Suppressor macrophage treated with lipopolysaccharide for 1 hour (primary cell): Measurements from ENCODE around the gene PSENEN.
"Not testable (repeated sequence)": the region's sequence is repeated elsewhere in the genome, so short reads cannot be mapped to it uniquely, and the experiment has no call there.

Experiments used
- DNase-seq, 3 donors: peaks; one replicate each; pipeline ENCODE4 v3.0.0-alpha.2; 2020 to 2022

The PSENEN gene

DNA sequence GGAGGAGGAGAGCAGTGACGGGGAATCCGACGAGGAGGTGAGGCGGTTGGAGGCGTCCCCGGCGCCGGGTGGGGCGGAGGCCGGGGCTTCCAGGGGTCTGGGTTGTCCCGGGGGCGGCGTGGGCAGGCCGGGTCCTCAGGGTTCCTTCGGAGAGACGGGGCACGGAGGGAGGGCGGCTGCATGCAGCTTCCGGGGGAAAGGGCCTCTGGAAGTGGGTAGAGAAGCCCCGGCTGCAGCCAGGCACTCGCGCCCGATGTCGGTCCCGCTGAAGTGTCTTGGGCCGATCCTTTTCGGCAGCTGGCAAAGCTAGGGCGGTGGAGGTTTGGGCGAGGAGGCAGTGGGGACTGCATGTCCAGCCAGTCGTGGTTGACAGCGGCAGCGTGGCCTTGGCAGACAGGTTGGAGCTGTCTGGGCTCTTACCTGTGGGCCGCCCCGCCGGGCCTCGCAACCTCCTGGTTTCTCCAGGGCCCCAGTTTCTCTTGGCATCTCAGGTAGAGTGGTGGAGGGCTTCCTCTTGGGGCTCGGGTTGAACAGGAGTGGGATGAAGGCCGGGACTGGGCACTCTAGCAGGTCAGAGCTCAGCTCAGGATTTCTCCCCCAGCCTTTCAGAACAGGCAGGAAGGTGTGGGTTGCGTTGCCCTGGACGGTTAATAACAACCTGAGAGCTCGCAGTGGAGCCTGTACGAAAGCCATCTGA is 27.0 kb upstream of the PSENEN start:
- peak; percentile 29 to 58 (median 29) for DNase-seq

DNA sequence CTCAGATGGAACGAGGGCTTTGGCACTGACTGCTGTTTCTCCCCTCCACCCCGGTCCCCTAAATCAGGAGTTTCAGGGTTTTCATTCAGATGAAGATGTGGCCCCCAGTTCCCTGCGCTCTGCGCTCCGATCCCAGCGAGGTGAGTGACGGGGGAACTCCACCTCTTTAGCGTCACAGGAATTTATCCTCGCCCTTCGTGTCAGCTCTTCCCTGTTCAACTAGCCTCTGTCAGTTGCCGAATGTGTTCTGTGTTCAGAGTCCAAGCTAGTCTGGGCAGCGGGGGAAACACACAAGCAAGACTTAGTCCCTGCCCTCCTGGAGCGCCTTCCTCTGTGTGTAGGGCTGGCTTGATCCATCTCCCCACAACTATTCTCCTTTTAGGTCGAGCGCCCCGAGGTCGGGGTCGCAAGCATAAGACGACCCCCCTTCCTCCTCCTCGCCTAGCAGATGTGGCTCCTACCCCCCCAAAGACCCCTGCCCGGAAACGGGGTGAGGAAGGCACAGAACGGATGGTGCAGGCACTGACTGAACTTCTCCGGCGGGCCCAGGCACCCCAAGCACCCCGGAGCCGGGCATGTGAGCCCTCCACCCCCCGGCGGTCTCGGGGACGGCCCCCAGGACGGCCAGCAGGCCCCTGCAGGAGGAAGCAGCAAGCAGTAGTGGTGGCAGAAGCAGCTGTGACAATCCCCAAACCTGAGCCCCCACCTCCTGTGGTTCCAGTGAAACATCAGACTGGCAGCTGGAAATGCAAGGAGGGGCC is 25.9 kb upstream of the PSENEN start:
- no peak for DNase-seq

DNA sequence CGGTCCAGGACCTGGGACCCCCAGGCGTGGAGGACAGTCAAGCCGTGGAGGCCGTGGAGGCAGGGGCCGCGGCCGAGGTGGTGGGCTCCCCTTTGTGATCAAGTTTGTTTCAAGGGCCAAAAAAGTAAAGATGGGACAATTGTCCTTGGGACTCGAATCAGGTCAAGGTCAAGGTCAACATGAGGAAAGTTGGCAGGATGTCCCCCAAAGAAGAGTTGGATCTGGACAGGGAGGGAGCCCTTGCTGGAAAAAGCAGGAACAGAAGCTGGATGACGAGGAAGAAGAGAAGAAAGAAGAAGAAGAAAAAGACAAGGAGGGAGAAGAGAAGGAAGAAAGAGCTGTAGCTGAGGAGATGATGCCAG is 25.3 kb upstream of the PSENEN start:
- DNase-seq, result no peak

DNA sequence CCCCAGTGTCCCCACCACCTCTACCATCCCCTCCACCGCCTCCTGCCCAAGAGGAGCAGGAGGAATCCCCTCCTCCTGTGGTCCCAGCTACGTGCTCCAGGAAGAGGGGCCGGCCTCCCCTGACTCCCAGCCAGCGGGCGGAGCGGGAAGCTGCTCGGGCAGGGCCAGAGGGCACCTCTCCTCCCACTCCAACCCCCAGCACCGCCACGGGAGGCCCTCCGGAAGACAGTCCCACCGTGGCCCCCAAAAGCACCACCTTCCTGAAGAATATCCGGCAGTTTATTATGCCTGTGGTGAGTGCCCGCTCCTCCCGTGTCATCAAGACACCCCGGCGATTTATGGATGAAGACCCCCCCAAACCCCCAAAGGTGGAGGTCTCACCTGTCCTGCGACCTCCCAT is 24.8 kb upstream of the PSENEN start:
- no peak for DNase-seq

DNA sequence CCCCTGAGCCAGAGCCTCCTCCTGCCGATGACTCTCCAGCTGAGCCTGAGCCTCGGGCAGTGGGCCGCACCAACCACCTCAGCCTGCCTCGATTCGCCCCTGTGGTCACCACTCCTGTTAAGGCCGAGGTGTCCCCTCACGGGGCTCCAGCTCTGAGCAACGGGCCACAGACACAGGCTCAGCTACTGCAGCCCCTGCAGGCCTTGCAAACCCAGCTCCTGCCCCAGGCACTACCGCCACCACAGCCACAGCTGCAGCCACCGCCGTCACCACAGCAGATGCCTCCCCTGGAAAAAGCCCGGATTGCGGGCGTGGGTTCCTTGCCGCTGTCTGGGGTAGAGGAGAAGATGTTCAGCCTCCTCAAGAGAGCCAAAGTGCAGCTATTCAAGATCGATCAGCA is 24.1 kb upstream of the PSENEN start:
- no peak for DNase-seq

DNA sequence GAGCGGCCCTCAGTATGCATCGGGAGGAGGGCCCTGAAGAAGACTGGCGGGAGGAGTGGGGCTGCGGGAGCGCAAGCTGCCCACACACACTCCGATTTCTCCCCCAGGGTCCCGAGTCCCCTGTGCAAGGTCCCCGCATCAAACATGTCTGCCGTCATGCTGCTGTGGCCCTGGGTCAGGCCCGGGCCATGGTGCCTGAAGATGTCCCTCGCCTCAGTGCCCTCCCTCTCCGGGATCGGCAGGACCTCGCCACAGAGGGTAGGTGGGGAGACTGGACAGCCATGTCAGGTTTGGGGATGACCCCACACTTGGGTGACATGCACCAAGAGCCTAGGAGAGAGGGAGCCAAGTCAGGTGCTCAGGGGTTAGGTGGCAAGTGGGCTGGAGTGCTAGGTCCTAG is 23.0 kb upstream of the PSENEN start:
- DNase-seq, result no peak

DNA sequence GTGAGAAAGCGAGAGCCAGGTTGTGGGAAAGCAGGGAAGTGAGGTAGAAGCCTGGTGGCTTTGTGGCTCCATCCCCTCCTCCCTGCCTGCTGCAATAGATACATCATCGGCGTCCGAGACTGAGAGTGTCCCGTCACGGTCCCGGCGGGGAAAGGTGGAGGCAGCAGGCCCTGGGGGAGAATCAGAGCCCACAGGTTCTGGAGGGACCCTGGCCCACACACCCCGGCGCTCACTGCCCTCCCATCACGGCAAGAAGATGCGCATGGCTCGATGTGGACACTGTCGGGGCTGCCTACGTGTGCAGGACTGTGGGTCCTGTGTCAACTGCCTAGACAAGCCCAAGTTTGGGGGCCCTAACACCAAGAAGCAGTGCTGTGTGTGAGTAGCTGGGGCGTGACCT is 22.6 kb upstream of the PSENEN start:
- no peak for DNase-seq

DNA sequence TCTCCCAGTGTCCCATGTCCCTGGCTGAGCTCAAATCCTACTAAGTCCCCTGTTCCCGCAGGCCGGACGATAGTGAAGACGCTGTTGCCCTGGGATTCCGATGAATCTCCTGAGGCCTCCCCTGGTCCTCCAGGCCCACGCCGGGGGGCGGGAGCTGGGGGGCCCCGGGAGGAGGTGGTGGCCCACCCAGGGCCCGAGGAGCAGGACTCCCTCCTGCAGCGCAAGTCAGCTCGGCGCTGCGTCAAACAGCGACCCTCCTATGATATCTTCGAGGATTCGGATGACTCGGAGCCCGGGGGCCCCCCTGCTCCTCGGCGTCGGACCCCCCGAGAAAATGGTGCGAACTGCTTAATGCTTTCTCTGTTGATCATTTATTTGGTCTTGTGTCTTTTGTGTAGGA is 21.8 kb upstream of the PSENEN start:
- DNase-seq, result no peak

DNA sequence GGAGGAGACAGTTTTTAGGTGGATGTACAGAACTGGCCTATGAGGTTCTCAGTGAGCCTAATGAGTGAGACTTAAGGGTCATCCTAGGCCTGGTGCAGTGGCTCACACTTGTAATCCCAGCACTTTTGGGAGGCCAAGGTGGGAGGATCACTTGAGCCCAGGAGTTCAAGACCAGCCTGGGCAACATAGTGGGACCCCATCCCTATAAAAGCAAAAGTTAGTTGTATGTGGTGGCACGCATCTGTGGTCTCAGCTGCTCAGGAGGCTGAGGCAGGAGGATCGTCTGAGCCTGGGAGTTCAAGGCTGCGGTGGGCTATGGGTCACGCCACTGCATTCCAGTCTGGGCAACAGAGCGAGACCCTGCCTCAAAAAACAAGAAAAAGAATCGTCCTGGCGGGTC is 21.3 kb upstream of the PSENEN start:
- DNase-seq, result not testable (repeated sequence)

DNA sequence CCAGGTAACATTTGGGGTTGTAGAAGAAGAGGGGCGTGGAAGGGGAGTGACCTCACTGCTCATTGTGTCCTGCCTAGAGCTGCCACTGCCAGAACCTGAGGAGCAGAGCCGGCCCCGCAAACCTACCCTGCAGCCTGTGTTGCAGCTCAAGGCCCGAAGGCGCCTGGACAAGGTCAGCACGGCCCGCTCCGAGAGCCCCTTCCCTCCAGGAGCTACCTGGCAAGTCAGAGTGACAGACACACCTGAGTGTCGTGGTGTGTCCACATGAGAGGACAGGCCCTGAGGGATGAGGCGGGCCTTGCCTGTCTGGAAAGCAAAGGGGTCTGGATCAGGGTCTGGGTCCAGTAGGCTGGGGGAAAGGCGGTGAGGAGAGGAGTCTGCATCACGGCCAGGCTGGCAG is 20.9 kb upstream of the PSENEN start:
- no peak for DNase-seq

DNA sequence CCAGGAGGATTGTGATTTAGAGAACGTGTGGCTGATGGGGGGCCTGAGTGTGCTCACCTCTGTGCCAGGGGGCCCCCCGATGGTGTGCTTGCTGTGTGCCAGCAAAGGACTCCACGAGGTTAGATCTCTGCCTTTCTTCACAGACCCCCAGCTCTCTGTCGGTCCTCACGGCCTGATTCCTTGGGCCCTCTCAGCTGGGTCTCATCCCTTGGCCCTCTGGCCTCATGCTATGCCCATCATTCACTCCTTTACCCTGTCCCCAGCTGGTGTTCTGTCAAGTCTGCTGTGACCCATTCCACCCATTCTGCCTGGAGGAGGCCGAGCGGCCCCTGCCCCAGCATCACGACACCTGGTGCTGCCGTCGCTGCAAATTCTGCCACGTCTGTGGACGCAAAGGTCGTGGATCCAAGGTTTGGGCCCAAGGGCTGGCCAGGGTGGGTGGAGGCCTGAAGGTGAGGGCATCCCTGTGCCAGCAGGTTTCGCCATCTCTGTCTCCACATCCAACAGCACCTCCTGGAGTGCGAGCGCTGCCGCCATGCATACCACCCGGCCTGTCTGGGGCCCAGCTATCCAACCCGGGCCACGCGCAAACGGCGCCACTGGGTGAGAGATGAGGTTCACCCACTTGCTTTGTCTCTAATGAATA is 20.1 kb upstream of the PSENEN start:
- no peak for DNase-seq

DNA sequence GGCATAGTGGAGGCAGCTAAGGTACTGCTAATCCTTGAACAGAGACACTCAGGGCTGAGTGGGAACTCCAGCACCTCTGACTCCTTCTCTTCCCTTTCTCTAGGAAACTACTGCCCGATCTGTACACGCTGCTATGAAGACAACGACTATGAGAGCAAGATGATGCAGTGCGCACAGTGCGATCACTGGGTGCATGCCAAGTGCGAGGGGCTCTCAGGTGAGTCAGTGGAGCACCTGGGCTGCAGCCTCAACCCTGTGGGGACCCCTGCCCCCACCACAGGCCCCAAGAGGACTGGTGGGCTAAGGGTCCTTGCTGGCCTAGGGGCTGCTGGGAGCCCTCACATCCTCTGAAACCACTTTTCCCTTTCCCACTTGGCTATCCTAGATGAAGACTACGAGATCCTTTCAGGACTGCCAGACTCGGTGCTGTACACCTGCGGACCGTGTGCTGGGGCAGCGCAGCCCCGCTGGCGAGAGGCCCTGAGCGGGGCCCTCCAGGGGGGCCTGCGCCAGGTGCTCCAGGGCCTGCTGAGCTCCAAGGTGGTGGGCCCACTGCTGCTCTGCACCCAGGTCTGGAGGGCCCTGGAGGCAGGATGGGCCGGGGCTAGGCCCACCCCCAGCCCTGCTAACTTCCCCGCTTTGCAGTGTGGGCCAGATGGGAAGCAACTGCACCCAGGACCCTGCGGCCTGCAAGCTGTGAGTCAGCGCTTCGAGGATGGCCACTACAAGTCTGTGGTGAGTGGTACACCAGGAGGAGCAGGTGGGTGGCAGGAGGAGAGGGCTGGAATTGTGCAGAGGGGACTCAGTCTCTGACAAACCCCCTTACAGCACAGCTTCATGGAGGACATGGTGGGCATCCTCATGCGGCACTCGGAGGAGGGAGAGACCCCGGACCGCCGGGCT is 18.1 kb upstream of the PSENEN start:
- no peak for DNase-seq

DNA sequence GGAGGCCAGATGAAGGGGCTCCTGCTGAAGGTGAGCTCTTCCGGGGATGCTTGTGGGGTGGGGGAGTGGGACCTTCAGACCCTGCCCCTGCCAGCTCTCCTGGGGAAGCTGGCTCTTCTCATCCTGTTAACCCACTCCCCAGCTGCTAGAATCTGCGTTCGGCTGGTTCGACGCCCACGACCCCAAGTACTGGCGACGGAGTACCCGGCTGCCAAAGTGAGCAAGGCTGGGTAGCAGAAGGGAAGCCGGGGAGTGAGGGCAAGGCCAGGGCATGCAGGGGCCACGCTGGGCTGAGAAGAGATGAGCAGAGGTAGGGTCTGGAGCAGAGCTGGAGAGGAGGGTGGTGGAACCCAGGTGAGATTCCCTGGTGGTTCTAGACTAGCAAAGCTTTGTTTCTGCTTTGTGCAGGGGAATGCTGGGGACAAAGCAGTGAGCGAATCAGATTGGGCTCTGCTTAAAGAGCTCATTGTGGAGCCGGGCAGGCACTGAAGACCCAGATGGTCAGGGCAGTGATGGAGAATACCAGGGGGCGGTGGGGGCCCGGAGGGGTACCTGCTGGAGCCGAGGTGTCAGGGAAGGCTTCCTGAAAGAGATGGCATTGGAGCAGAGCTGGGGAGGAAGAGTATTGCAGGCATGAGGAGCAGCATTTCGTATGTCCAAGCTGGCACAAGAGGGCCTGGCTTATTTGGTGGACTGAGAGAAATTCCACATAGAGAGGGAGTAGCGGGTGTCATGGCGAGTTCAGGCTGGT is 17.3 kb upstream of the PSENEN start:
- DNase-seq, result no peak

DNA sequence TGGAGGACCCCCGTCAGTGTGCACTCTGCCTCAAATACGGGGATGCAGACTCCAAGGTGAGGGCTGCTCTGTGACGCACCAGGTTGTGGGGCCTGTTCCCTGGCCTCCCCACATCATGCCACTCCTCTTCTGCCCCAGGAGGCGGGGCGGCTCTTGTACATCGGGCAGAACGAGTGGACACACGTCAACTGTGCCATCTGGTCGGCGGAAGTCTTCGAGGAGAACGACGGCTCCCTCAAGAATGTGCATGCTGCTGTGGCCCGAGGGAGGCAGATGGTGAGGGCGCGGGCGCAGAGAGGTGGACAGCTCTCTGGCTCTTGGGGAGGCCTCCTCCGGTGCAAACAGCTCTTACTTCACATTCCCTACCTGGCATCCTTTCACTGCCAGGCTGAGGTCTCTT is 16.4 kb upstream of the PSENEN start:
- DNase-seq, result no peak

DNA sequence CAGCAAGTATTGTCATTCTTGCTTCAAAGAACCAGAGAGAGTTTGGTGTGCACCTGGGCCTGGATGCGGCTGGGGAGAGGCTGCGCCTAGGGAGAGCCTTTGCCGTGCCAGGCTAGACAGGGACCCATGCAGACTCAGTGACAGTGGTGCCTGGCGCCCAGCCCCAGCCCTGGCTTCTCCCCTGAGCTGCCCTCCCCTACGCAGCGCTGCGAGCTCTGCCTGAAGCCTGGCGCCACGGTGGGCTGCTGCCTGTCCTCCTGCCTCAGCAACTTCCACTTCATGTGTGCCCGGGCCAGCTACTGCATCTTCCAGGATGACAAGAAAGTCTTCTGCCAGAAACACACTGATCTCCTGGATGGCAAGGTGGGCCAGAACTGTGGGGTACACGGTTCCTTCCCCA is 15.7 kb upstream of the PSENEN start:
- no peak for DNase-seq

DNA sequence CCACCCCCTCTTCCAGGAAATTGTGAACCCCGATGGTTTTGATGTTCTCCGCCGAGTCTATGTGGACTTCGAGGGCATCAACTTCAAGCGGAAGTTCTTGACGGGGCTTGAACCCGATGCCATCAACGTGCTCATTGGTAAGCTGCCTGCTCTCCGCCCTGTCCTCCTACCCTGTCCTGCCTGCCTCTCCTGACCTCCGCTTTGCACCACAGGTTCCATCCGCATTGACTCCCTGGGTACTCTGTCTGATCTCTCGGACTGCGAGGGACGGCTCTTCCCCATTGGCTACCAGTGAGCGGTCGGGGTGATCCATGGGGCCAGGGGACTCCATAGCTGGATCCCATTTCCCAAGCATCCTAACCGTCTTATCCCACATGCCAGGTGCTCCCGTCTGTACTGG is 15.1 kb upstream of the PSENEN start:
- DNase-seq, result no peak

DNA sequence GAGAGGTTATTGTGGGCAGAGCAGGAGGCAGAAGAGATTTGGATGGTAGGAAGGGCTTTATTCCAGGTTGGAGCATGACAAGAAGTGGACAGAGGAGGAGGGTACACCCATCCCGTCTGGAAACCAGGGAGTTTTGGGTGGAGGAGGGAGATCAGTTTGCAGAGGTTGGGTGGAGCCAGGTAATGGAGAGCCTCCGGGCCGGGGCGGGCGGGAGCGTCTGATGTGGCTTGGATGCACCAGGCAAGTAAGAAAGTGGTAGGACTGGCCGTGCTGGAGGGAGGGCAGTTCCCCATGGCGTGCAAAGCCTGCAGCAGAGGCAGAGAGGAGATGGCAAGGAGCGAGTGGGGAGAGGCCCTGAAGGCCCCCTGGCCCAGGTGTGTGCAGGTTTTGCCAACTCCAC is 14.1 kb upstream of the PSENEN start:
- no peak for DNase-seq

DNA sequence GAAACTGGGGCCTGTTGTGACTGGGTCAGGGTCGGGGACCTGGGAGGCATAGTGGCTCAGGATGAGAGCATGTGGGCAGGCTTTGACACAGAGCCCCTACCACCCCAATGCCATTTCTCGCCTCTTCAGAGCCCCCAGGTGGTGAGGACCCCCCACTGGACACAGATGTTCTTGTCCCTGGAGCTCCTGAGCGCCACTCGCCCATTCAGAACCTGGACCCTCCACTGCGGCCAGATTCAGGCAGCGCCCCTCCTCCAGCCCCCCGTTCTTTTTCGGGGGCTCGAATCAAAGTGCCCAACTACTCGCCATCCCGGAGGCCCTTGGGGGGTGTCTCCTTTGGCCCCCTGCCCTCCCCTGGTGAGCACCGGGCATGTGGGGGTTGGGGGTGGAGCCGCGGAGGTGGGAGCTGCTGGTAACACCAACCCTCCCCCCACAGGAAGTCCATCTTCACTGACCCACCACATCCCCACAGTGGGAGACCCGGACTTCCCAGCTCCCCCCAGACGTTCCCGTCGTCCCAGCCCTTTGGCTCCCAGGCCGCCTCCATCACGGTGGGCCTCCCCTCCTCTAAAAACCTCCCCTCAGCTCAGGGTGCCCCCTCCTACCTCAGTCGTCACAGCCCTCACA is 13.6 kb upstream of the PSENEN start:
- DNase-seq, result no peak

DNA sequence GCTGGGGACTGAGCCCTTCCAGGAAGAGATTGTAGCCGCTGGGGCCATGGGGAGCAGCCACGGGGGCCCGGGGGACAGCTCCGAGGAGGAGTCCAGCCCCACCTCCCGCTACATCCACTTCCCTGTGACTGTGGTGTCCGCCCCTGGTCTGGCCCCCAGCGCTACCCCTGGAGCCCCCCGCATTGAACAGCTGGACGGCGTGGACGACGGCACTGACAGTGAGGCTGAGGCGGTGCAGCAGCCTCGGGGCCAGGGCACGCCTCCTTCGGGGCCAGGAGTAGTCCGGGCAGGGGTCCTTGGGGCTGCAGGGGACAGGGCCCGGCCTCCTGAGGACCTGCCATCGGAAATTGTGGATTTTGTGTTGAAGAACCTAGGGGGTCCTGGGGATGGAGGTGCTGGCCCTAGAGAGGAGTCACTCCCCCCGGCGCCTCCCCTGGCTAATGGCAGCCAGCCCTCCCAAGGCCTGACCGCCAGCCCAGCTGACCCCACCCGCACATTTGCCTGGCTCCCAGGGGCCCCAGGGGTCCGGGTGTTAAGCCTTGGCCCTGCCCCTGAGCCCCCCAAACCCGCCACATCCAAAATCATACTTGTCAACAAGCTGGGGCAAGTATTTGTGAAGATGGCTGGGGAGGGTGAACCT is 12.8 kb upstream of the PSENEN start:
- no peak for DNase-seq

DNA sequence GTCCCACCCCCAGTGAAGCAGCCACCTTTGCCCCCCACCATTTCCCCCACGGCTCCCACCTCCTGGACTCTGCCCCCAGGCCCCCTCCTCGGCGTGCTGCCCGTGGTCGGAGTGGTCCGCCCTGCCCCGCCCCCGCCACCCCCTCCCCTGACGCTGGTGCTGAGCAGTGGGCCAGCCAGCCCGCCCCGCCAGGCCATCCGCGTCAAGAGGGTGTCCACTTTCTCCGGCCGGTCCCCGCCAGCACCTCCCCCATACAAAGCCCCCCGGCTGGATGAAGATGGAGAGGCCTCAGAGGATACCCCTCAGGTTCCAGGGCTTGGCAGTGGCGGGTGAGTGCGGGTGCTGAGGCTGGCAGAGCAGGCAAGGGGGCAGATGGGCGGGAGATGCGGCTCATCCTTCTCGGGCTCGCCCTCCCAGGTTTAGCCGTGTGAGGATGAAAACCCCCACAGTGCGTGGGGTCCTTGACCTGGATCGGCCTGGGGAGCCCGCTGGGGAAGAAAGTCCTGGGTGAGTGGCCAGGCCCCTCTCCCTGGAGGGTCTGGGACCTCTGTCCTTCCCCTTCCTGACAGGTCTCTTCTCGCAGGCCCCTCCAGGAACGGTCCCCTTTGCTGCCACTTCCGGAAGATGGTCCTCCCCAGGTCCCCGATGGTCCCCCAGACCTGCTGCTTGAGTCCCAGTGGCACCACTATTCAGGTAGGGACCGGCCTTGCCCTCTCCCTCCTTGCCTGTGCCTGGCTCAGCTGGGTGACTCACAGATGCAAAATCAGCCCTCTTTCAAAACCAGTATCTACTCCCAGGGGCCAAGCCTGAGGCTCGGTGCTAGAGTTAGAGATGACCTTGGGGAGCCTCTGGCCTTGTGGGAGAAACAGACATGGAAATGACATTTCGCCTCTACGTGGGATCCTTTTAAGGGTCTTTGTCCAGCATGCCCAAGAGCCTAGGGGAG is 12.0 kb upstream of the PSENEN start:
- DNase-seq, result no peak
